HepG2 (cell line): ENCODE results near the gene SEMA4A. TPM values are rescaled to one million over a fixed set of nuclear protein-coding genes. Genes with fewer than 3 reads are reported as not detected.

Experiments used
- ATAC-seq: fragments of 200-7000 bp; cut with Tn5 transposase; 3 replicates; pipeline ENCODE4 v1.9.1; 2020; ENCODE audit warnings: mild to moderate bottlenecking, moderate library complexity
- BruUV-seq: library from RNA; stranded (reverse); fragments of 400-500 nt; replicated peaks from 2 replicates; lab custom pipeline; 2021; lab: Mats Ljungman, UMichigan
- CTCF ChIA-PET: fragments of 300-600 bp; formaldehyde crosslinking; extraction: SDS; loops from one replicate; lab custom pipeline; 2021; ENCODE audit warnings: low total read pairs, inconsistent platforms, low intra/inter-chr PET ratio; lab: Yijun Ruan, JAX
- POLR2A ChIA-PET: fragments of 350-600 bp; sonication (Branson Sonifier 250); formaldehyde crosslinking; loops from one replicate; lab custom pipeline; 2020; ENCODE audit warnings: antibody characterized with exemption, inconsistent platforms; lab: Yijun Ruan, JAX
- DNase-seq: peaks from one replicate; pipeline ENCODE4 v3.0.0-alpha.2; 2015; ENCODE audit warnings: low spot score
- FAIRE-seq: peaks from 3 replicates; lab custom pipeline; 2011; peaks lifted over from hg19 to GRCh38; lab: Jason Lieb, UNC
- H2AFZ ChIP-seq: one replicate; pipeline ENCODE4 v1.6.1; 2011; ENCODE audit warnings: low read length, inconsistent platforms
- H3K27ac ChIP-seq: fragments of 300-600 bp; 3 replicates; pipeline ENCODE4 v1.8.0; 2011; ENCODE audit warnings: mixed run types, mild to moderate bottlenecking, mixed read lengths, low read length, inconsistent platforms; ENCODE audit not compliant: insufficient read depth; ENCODE audit errors: extremely low read length
- H3K27me3 ChIP-seq, 2 experiments: fragments of 200-600 bp in 1 of 2; 2 replicates in 1 of 2; 3 replicates in 1 of 2; pipeline versions ENCODE4 v1.6.0 to v1.8.0; 2011; ENCODE audit warnings: low read length in 2 of 2, mild to moderate bottlenecking in 2 of 2, moderate library complexity in 2 of 2, inconsistent platforms in 1 of 2; ENCODE audit not compliant: insufficient read depth in 2 of 2, control insufficient read depth in 1 of 2
- H3K36me3 ChIP-seq, 2 experiments: fragments of 200-600 bp in 1 of 2; replicated peaks in 1 of 2; 2 replicates in 1 of 2; 3 replicates in 1 of 2; pipeline versions ENCODE4 v1.5.1 to v1.8.0; 2011; ENCODE audit warnings: low read length in 2 of 2, inconsistent platforms in 1 of 2; ENCODE audit not compliant: insufficient read depth in 2 of 2, control insufficient read depth in 1 of 2
- H3K4me1 ChIP-seq: 2 replicates; pipeline ENCODE4 v1.5.1; 2012; ENCODE audit warnings: low read length, inconsistent platforms; ENCODE audit not compliant: insufficient read depth
- H3K4me2 ChIP-seq: 2 replicates; pipeline ENCODE4 v1.6.0; 2011; ENCODE audit warnings: low read depth, low read length, inconsistent platforms
- H3K4me3 ChIP-seq, 3 experiments: fragments of 200-600 bp in 1 of 3; sonication (generic), shearing (Covaris generic) in 1 of 3; replicated peaks in 1 of 3; 2 replicates each; pipeline ENCODE4 v1.5.1; 2011 to 2016; ENCODE audit warnings: low read length in 3 of 3, inconsistent platforms in 2 of 3, low read depth in 2 of 3, mild to moderate bottlenecking in 2 of 3, control low read depth in 1 of 3, mixed read lengths in 1 of 3; ENCODE audit not compliant: insufficient read depth in 1 of 3
- H3K79me2 ChIP-seq: one replicate; pipeline ENCODE4 v1.6.1; 2011; ENCODE audit warnings: low read length, inconsistent platforms; ENCODE audit not compliant: insufficient read depth
- H3K9ac ChIP-seq: 2 replicates; pipeline ENCODE4 v1.6.0; 2011; ENCODE audit warnings: mild to moderate bottlenecking, low read depth, low read length, inconsistent platforms; ENCODE audit not compliant: insufficient read depth
- H3K9me3 ChIP-seq: 2 replicates; pipeline ENCODE4 v1.5.1; 2012; ENCODE audit warnings: mild to moderate bottlenecking, low read length
- H4K20me1 ChIP-seq: 2 replicates; pipeline ENCODE4 v1.6.0; 2011; ENCODE audit warnings: inconsistent platforms, mild to moderate bottlenecking, low read length, moderate library complexity; ENCODE audit not compliant: insufficient read depth
- AGO2 ChIP-seq: fragments of 200-400 bp; formaldehyde crosslinking; optimal IDR thresholded peaks from 2 replicates; pipeline ENCODE3; 2017; ENCODE audit warnings: mild to moderate bottlenecking, low read depth, low read length, moderate library complexity
- CCAR2 ChIP-seq: fragments of 200-400 bp; formaldehyde crosslinking; optimal IDR thresholded peaks from 2 replicates; pipeline ENCODE3; 2018; ENCODE audit warnings: low read depth, mild to moderate bottlenecking, low read length, moderate library complexity
- NAIF1 ChIP-seq: sonication (generic); formaldehyde crosslinking; IDR thresholded peaks from 2 replicates; pipeline ENCODE4 v1.5.0; 2020; ENCODE audit warnings: mild to moderate bottlenecking, missing genetic modification reagents, borderline replicate concordance
- NR2F1 ChIP-seq, 2 experiments: fragments of 450-650 bp in 1 of 2; formaldehyde crosslinking in 1 of 2; IDR thresholded peaks; 2 replicates each; pipeline versions ENCODE4 v1.5.0 to v1.6.1; 2016 to 2020; ENCODE audit warnings: mild to moderate bottlenecking in 1 of 2, missing compliant biosample characterization in 1 of 2, missing genetic modification reagents in 1 of 2, moderate library complexity in 1 of 2
- PRPF4 ChIP-seq: fragments of 200-400 bp; formaldehyde crosslinking; IDR thresholded peaks from 2 replicates; pipeline ENCODE4 v1.6.1; 2016; ENCODE audit warnings: low read length, low read depth; ENCODE audit not compliant: poor library complexity, severe bottlenecking
- RBFOX2 ChIP-seq: fragments of 200-400 bp; formaldehyde crosslinking; IDR thresholded peaks from 2 replicates; pipeline ENCODE4 v1.6.1; 2017; ENCODE audit warnings: low read depth, mild to moderate bottlenecking, low read length
- SETDB1 ChIP-seq: sonication (generic); formaldehyde crosslinking; IDR thresholded peaks from 2 replicates; pipeline ENCODE4 v1.5.1; 2020; ENCODE audit warnings: missing genetic modification reagents, mild to moderate bottlenecking, borderline replicate concordance
- TAF1 ChIP-seq: sonication (generic); formaldehyde crosslinking; IDR thresholded peaks from 2 replicates; pipeline ENCODE4 v1.4.0; 2020; ENCODE audit warnings: missing genetic modification reagents
- ZNF33B ChIP-seq: sonication (generic); formaldehyde crosslinking; IDR thresholded peaks from 2 replicates; pipeline ENCODE4 v1.5.1; 2020; ENCODE audit warnings: mild to moderate bottlenecking, missing genetic modification reagents
- ZNF629 ChIP-seq: sonication (generic); formaldehyde crosslinking; conservative IDR thresholded peaks from 2 replicates; pipeline ENCODE4 v1.5.0; 2020; ENCODE audit warnings: missing genetic modification reagents
- ZNF672 ChIP-seq: sonication (generic); formaldehyde crosslinking; IDR thresholded peaks from 2 replicates; pipeline ENCODE4 v1.8.1; 2022; ENCODE audit warnings: missing genetic modification reagents
- ZNF674 ChIP-seq: sonication (generic); formaldehyde crosslinking; IDR thresholded peaks from 2 replicates; pipeline ENCODE4 v1.5.0; 2020; ENCODE audit warnings: low read depth, mild to moderate bottlenecking, missing genetic modification reagents
- WGBS: methylation state at CpG from one replicate; pipeline ENCODE4 v1.1.6; 2017; ENCODE audit warnings: low lambda C conversion rate; 5-methylcytosine and 5-hydroxymethylcytosine counted together
- in situ Hi-C: cut with HindIII; loops from 2 replicates; pipeline ENCODE4 v1.10.0; 2017; ENCODE audit warnings: low pct_unique_long_range_greater_than_20kb; ENCODE audit not compliant: extremely low pct_ligation_motif_present
- intact Hi-C: fragments of 100-400 bp; cut with micrococcal nuclease; formaldehyde crosslinking; loops from one replicate; pipeline ENCODE4 v1.10.0; 2022; ENCODE audit not compliant: unreplicated experiment
- polyA plus RNA-seq, 8 experiments: library from polyadenylated mRNA; depleted of rRNA in 3 of 8; stranded (reverse) in 7 of 8; unstranded in 1 of 8; fragments of >200 nt; fragmentation: Illumina TruSeq in 4 of 8; extraction: Trizol in 4 of 8; gene quantifications; 2 replicates each; pipeline versions ENCODE4 v1.2.1 to v1.2.3, GENCODE V29; 2011 to 2016; ENCODE audit warnings: low read depth in 4 of 8, missing spikeins in 1 of 8, mixed read lengths in 1 of 8; ENCODE audit not compliant: insufficient read depth in 1 of 8
- total RNA-seq, 5 experiments: library from RNA; depleted of rRNA; stranded (reverse); fragments of >200 nt; fragmentation: Illumina TruSeq; extraction: Trizol; gene quantifications; 2 replicates each; pipeline ENCODE4 v1.2.3, GENCODE V29; 2016; ENCODE audit warnings: low read depth in 1 of 5
- TF ChIP-seq, protein P1 (sequence below): sonication (generic); formaldehyde crosslinking; IDR thresholded peaks from 2 replicates; pipeline ENCODE4 v1.8.0; 2023; ENCODE audit warnings: mild to moderate bottlenecking, missing genetic modification reagents
- TF ChIP-seq, protein P2 (sequence below): sonication (generic); formaldehyde crosslinking; IDR thresholded peaks from 2 replicates; pipeline ENCODE4 v1.4.0; 2020; ENCODE audit warnings: missing genetic modification reagents
- TF ChIP-seq, protein P3 (sequence below): IDR thresholded peaks from 2 replicates; pipeline ENCODE4 v1.6.1; 2016; ENCODE audit warnings: mild to moderate bottlenecking, missing biosample characterization, missing genetic modification reagents

Gene SEMA4A
- total and polyA plus RNA-seq, 2 of the 13 experiments (the other 11 are each of a cell fraction or from before 2014, with no cell fraction given), result 0.09 to 0.20 TPM

DNA sequence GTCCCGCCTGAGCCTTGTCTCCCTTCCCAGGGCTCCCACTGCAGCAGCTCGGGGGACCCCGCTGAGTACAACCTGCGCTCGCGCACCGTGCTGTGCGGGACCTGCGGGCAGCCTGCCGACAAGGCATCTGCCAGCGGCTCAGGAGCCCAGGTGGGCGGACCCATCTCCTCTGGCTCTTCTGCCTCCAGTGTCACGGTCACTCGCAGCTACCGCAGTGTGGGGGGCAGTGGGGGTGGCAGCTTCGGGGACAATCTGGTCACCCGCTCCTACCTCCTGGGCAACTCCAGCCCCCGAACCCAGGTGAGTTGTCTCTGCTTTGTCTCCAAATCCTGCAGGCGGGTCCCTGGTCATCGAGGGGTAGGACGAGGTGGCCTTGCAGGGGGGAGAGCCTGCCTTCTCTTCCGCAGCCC lies 14.9 kb upstream of the SEMA4A start:
- FAIRE-seq, result no peak
- POLR2A ChIA-PET, result no interaction called here

DNA sequence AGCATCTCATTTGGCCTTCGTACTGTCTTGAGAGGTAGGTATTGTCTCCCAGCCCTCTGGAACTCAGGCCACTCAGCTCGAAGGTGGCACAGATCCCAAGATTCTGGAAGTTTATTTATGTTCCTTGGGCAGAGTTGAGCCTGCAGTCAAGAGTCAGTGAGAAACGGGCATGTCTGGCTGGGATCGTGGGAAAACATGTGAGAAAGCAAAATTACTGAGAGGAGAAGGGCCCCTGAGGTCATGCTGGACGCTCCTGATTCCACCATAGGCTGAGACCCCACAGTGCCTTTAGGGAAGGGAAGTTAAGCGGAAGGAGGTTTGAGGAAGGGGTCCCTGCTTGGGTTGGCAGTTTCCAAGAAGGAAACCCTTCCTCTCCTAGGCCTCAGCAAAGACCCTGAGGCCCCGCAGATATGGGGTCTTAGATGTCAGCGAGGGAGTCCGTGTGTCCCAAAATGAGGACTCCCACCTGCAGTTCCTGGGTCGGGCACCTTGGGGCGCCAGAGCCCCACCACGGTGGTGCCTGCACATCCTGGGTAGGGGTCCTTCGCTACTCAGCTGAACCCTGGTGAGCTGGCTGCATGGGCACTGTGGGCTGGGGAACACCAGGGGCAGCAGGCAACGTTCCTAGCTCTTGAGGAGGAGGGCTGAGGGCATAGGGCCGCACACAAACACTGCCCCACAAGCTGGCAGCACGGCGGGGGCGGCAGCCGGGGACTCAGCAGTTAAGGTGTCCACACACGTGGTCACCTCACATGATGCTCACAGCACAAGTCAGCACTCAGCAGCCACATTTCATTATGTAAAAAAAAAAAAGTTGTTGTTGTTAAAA lies 12.3 kb upstream of the SEMA4A start:
- POLR2A ChIA-PET, result interaction anchor here (1.3 to 3.7 kb wide), 3 partner anchors 50 to 83 kb away, joined by 4 to 17 read pairs (median 13); partner anchors contain the start of gene PMF1
- H3K9ac ChIP-seq, result no peak overlapping the region
- TF ChIP-seq SETDB1 (CRISPR knock-in tag), result no peak
- no peak for TF ChIP-seq CCAR2
- no peak for TF ChIP-seq TAF1
- TF ChIP-seq ZNF33B (CRISPR knock-in tag), result no peak
- TF ChIP-seq, protein P1, sequence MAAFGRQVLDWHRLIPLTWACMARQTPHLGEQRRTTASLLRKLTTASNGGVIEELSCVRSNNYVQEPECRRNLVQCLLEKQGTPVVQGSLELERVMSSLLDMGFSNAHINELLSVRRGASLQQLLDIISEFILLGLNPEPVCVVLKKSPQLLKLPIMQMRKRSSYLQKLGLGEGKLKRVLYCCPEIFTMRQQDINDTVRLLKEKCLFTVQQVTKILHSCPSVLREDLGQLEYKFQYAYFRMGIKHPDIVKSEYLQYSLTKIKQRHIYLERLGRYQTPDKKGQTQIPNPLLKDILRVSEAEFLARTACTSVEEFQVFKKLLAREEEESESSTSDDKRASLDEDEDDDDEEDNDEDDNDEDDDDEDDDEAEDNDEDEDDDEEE (CRISPR knock-in tag), result no peak
- no peak for TF ChIP-seq ZNF629 (CRISPR knock-in tag)
- TF ChIP-seq, protein P2, sequence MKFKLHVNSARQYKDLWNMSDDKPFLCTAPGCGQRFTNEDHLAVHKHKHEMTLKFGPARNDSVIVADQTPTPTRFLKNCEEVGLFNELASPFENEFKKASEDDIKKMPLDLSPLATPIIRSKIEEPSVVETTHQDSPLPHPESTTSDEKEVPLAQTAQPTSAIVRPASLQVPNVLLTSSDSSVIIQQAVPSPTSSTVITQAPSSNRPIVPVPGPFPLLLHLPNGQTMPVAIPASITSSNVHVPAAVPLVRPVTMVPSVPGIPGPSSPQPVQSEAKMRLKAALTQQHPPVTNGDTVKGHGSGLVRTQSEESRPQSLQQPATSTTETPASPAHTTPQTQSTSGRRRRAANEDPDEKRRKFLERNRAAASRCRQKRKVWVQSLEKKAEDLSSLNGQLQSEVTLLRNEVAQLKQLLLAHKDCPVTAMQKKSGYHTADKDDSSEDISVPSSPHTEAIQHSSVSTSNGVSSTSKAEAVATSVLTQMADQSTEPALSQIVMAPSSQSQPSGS (CRISPR knock-in tag), result no peak
- TF ChIP-seq ZNF674 (CRISPR knock-in tag), result no peak
- TF ChIP-seq NAIF1 (CRISPR knock-in tag), result no peak
- TF ChIP-seq NR2F1 (CRISPR knock-in tag; IDR thresholded peaks at IDR 0.05), result no peak
- TF ChIP-seq, protein P3, sequence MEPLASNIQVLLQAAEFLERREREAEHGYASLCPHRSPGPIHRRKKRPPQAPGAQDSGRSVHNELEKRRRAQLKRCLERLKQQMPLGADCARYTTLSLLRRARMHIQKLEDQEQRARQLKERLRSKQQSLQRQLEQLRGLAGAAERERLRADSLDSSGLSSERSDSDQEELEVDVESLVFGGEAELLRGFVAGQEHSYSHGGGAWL (CRISPR knock-in tag), result no peak
- TF ChIP-seq PRPF4, result no peak

More for the DNA sequence above, 14.9 kb upstream of the SEMA4A start:
- H3K27me3 ChIP-seq, result no peaks in the 10 kb centered on the region
- H2AFZ ChIP-seq, result no peak overlapping the region
- no peaks in the 10 kb centered on the region for H3K79me2 ChIP-seq
- H3K4me1 ChIP-seq, result peaks cover 12% of the 10 kb centered on the region
- 100% methylated on average over 7 of the region's 22 CpGs for WGBS
- intact Hi-C loops (no loop called here), in situ Hi-C loops (no loop called here)
- H3K36me3 ChIP-seq, result peaks cover 34 to 55% of the 10 kb centered on the region in 2 experiments; a peak in 4 of 5 replicates
- TF ChIP-seq RBFOX2 (peak; percentile 55), AGO2 (peak; percentile 90), ZNF672 (CRISPR knock-in tag) (no peak)
- no peak for DNase-seq
- BruUV-seq, result no TSS peak
- H3K9ac ChIP-seq, result no peak overlapping the region
- no peak overlapping the region for H3K4me3 ChIP-seq
- peaks cover 5% of the 10 kb centered on the region; the same call in 1 of the 2 replicates for H4K20me1 ChIP-seq
- H3K9me3 ChIP-seq, result no peaks in the 10 kb centered on the region
- ATAC-seq, result no peak
- CTCF ChIA-PET, result no interaction called here
- H3K4me2 ChIP-seq, result no peak overlapping the region
- H3K27ac ChIP-seq, result no peak overlapping the region

More for the DNA sequence above, 12.3 kb upstream of the SEMA4A start:
- H4K20me1 ChIP-seq, result no peaks in the 10 kb centered on the region
- peaks cover 25% of the 10 kb centered on the region for H3K4me1 ChIP-seq
- no peak overlapping the region for H3K4me3 ChIP-seq
- no peaks in the 10 kb centered on the region for H3K27me3 ChIP-seq
- peaks cover 17 to 29% of the 10 kb centered on the region in 2 experiments; a peak in 4 of 5 replicates for H3K36me3 ChIP-seq
- FAIRE-seq, result no peak
- no peak overlapping the region for H3K27ac ChIP-seq
- ATAC-seq, result peak; percentile 60
- CTCF ChIA-PET, result interaction anchor here (2.7 kb wide), 1 partner anchor 84 kb away, joined by 37 read pairs; no protein-coding TSS in a partner anchor
- H3K79me2 ChIP-seq, result no peaks in the 10 kb centered on the region
- intact Hi-C loops, result loop anchor here (1.0 kb wide), 1 partner anchor 84 kb away; no protein-coding TSS in a partner anchor
- DNase-seq, result no peak
- no peak overlapping the region for H2AFZ ChIP-seq
- no peaks in the 10 kb centered on the region for H3K9me3 ChIP-seq
- H3K4me2 ChIP-seq, result no peak overlapping the region
- in situ Hi-C loops, result loop anchor here (5.0 kb wide), 1 partner anchor 86 kb away; no protein-coding TSS in a partner anchor
- WGBS, result 61% methylated on average over 16 of the region's 20 CpGs
- BruUV-seq, result TSS peak; percentile 38
